ENCODE measurements around the gene TCOF1.
"Not testable (repeated sequence)": the region's sequence is repeated elsewhere in the genome, so short reads cannot be mapped to it uniquely, and the experiment has no call there.

TCOF1 gene

DNA sequence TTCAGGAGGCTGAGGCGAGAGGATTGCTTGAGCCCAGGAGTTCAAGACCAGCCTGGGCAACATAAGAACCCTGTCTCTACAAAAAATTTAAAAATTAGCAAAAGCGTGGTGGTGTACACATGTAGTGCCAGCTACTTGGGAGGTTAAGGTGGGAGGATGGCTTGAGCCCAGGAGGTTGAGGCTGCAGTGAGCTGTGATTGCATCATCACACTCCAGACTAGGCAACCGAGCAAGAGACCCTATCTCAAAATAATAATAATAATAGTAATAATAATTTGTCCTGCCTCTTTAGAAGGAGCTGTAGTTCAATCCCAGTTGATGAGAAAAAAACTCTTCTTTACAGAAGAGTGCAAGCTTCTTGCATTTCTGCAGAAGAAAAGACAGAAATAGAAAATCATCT lies 65.3 kb downstream of the TCOF1 start:
- ATAC-seq: no peak
- no peak for TF ChIP-seq ZC3H10 (CRISPR knock-in tag; IDR thresholded peaks at IDR 0.05)
- TF ChIP-seq CSDC2 (CRISPR knock-in tag; IDR thresholded peaks at IDR 0.05): no peak
- no peak for TF ChIP-seq TOX (CRISPR knock-in tag; IDR thresholded peaks at IDR 0.05; ENCODE audit: borderline replicate concordance)
- TF ChIP-seq ARNTL (CRISPR knock-in tag; IDR thresholded peaks at IDR 0.05; ENCODE audit: borderline replicate concordance, low read depth): no peak
- no peak for TF ChIP-seq OSR1 (CRISPR knock-in tag; IDR thresholded peaks at IDR 0.05)
- TF ChIP-seq ZNF565 (CRISPR knock-in tag; conservative IDR thresholded peaks at IDR 0.05; ENCODE audit: low read depth): no peak
- no peak for TF ChIP-seq ZNF8 (CRISPR knock-in tag; IDR thresholded peaks at IDR 0.05)
- no peak for TF ChIP-seq RARB (CRISPR knock-in tag; IDR thresholded peaks at IDR 0.05)
- TF ChIP-seq GLIS3 (CRISPR knock-in tag; IDR thresholded peaks at IDR 0.05): no peak
- TF ChIP-seq ZFP3 (CRISPR knock-in tag; IDR thresholded peaks at IDR 0.05): no peak
- TF ChIP-seq TCF4 (CRISPR knock-in tag; IDR thresholded peaks at IDR 0.05; ENCODE audit: borderline replicate concordance): no peak
- no peak for TF ChIP-seq ZFP30 (CRISPR knock-in tag; IDR thresholded peaks at IDR 0.05)
- TF ChIP-seq, protein P1, sequence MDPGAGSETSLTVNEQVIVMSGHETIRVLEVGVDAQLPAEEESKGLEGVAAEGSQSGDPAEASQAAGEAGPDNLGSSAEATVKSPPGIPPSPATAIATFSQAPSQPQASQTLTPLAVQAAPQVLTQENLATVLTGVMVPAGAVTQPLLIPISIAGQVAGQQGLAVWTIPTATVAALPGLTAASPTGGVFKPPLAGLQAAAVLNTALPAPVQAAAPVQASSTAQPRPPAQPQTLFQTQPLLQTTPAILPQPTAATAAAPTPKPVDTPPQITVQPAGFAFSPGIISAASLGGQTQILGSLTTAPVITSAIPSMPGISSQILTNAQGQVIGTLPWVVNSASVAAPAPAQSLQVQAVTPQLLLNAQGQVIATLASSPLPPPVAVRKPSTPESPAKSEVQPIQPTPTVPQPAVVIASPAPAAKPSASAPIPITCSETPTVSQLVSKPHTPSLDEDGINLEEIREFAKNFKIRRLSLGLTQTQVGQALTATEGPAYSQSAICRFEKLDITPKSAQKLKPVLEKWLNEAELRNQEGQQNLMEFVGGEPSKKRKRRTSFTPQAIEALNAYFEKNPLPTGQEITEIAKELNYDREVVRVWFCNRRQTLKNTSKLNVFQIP (CRISPR knock-in tag; IDR thresholded peaks at IDR 0.05; ENCODE audit: borderline replicate concordance, low read depth): no peak
- TF ChIP-seq SNAI2 (CRISPR knock-in tag; IDR thresholded peaks at IDR 0.05): no peak
- TF ChIP-seq, protein P2, sequence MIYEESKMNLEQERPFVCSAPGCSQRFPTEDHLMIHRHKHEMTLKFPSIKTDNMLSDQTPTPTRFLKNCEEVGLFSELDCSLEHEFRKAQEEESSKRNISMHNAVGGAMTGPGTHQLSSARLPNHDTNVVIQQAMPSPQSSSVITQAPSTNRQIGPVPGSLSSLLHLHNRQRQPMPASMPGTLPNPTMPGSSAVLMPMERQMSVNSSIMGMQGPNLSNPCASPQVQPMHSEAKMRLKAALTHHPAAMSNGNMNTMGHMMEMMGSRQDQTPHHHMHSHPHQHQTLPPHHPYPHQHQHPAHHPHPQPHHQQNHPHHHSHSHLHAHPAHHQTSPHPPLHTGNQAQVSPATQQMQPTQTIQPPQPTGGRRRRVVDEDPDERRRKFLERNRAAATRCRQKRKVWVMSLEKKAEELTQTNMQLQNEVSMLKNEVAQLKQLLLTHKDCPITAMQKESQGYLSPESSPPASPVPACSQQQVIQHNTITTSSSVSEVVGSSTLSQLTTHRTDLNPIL (CRISPR knock-in tag; IDR thresholded peaks at IDR 0.05; ENCODE audit: low read depth): no peak
- TF ChIP-seq ZNF70 (CRISPR knock-in tag; IDR thresholded peaks at IDR 0.05): no peak
- TF ChIP-seq, protein P3, sequence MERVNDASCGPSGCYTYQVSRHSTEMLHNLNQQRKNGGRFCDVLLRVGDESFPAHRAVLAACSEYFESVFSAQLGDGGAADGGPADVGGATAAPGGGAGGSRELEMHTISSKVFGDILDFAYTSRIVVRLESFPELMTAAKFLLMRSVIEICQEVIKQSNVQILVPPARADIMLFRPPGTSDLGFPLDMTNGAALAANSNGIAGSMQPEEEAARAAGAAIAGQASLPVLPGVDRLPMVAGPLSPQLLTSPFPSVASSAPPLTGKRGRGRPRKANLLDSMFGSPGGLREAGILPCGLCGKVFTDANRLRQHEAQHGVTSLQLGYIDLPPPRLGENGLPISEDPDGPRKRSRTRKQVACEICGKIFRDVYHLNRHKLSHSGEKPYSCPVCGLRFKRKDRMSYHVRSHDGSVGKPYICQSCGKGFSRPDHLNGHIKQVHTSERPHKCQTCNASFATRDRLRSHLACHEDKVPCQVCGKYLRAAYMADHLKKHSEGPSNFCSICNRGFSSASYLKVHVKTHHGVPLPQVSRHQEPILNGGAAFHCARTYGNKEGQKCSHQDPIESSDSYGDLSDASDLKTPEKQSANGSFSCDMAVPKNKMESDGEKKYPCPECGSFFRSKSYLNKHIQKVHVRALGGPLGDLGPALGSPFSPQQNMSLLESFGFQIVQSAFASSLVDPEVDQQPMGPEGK (CRISPR knock-in tag; IDR thresholded peaks at IDR 0.05; ENCODE audit: borderline replicate concordance): no peak
- TF ChIP-seq, protein P4, sequence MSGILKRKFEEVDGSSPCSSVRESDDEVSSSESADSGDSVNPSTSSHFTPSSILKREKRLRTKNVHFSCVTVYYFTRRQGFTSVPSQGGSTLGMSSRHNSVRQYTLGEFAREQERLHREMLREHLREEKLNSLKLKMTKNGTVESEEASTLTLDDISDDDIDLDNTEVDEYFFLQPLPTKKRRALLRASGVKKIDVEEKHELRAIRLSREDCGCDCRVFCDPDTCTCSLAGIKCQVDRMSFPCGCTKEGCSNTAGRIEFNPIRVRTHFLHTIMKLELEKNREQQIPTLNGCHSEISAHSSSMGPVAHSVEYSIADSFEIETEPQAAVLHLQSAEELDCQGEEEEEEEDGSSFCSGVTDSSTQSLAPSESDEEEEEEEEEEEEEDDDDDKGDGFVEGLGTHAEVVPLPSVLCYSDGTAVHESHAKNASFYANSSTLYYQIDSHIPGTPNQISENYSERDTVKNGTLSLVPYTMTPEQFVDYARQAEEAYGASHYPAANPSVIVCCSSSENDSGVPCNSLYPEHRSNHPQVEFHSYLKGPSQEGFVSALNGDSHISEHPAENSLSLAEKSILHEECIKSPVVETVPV (CRISPR knock-in tag; IDR thresholded peaks at IDR 0.05): no peak
- TF ChIP-seq, protein P5, sequence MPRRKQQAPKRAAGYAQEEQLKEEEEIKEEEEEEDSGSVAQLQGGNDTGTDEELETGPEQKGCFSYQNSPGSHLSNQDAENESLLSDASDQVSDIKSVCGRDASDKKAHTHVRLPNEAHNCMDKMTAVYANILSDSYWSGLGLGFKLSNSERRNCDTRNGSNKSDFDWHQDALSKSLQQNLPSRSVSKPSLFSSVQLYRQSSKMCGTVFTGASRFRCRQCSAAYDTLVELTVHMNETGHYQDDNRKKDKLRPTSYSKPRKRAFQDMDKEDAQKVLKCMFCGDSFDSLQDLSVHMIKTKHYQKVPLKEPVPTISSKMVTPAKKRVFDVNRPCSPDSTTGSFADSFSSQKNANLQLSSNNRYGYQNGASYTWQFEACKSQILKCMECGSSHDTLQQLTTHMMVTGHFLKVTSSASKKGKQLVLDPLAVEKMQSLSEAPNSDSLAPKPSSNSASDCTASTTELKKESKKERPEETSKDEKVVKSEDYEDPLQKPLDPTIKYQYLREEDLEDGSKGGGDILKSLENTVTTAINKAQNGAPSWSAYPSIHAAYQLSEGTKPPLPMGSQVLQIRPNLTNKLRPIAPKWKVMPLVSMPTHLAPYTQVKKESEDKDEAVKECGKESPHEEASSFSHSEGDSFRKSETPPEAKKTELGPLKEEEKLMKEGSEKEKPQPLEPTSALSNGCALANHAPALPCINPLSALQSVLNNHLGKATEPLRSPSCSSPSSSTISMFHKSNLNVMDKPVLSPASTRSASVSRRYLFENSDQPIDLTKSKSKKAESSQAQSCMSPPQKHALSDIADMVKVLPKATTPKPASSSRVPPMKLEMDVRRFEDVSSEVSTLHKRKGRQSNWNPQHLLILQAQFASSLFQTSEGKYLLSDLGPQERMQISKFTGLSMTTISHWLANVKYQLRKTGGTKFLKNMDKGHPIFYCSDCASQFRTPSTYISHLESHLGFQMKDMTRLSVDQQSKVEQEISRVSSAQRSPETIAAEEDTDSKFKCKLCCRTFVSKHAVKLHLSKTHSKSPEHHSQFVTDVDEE (CRISPR knock-in tag; IDR thresholded peaks at IDR 0.05): no peak
- TF ChIP-seq ESRRG (CRISPR knock-in tag; IDR thresholded peaks at IDR 0.05): no peak

DNA sequence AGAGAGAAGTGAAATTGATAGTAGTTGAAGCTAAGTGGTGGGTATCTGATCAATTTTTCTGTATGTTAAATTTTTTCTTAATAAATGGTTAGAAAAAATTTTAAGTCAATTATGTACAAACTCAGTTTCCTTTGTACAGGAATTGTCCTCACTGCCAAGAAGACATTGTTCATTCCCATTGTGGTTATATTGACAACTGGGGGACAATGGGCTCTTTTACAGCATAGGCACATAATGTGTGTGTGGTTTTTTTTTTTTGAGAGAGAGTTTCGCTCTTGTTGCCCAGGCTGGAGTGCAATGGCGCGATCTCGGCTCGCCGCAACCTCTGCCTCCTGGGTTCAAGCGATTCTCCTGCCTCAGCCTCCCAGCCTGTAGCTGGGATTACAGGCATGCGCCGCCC lies 68.7 kb downstream of the TCOF1 start:
- ATAC-seq: not testable (repeated sequence)

DNA sequence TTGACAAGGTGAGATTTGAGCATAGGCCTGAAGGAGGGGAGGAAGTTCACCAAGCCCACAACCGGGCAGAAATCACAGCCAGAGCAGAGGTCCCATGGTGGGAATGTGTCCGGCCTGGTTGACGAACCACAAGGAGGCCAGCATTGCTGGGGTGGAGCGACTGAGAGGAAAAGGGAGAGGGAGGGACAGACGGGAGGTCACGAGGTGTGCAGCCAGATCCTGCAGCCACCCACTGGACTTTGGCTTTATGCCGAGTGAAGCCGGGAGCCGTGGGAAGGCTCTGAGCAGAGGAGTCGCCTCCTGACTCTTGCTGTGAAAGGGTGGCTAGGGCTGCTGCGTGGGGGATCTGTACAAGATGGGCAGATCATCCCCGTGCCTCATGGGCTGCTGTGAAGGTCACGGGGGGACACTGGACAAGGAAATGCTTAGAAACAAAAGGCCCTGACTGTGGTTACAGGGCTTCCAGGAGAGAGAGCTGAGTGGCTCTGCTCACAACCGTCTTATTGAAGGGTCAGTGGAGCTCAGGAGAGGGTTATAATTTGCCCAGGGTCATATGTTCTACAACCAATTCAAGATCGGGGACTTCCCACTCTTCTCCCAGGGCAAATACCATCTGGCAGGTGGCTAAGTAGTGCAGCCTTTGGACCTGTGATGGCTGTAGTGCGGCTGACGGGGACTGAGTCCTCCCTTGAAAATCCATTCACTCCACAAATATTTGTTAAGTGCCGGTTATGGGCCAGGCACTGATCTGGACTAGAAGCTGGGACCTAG lies 70.8 kb downstream of the TCOF1 start:
- no peak; the same call in 2 of the 3 replicates for ATAC-seq
- TF ChIP-seq ARNTL (CRISPR knock-in tag; IDR thresholded peaks at IDR 0.05; ENCODE audit: borderline replicate concordance, low read depth) (no peak), ISL1 (CRISPR knock-in tag; IDR thresholded peaks at IDR 0.05) (no peak), BACH2 (CRISPR knock-in tag; IDR thresholded peaks at IDR 0.05; ENCODE audit: borderline replicate concordance) (no peak), ESRRG (CRISPR knock-in tag; IDR thresholded peaks at IDR 0.05) (no peak), ZFP30 (CRISPR knock-in tag; IDR thresholded peaks at IDR 0.05) (no peak), ZNF8 (CRISPR knock-in tag; IDR thresholded peaks at IDR 0.05) (no peak), RARB (CRISPR knock-in tag; IDR thresholded peaks at IDR 0.05) (no peak)
- TF ChIP-seq, protein P5 (CRISPR knock-in tag; IDR thresholded peaks at IDR 0.05): no peak
- TF ChIP-seq, protein P2 (CRISPR knock-in tag; IDR thresholded peaks at IDR 0.05; ENCODE audit: low read depth): no peak
